ENCODE measurements around the gene TCF19. TPM values are rescaled to one million over a fixed set of nuclear protein-coding genes. Genes with fewer than 3 reads are reported as not detected.

The TCF19 gene
- total RNA-seq, 4 donors from 2014 or later, result 18.9 to 24.2 (median 20.8) TPM

DNA sequence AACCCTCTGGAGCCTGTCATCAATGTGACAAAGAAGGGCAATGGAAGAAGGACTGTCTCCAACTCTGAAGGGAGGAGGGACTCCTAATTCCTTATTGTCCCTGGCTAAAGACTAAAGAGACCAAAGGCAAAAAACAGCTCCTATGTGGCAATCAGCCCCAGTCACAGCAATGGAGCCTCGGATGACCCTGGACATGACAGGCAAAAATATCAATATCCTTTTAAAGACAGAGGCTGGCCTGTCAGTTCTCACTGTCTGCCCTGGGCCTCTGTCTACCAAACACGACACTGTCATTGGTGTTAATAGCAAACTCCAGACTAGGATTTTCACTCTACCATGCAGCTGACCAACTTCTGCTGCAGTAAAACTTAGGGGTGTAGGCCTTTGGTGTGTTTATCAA, 50.1 kb downstream of the TCF19 start:
- DNase-seq (ENCODE audit: low spot score in 2 of 2), result no peak
- H3K4me3 ChIP-seq (ENCODE audit: low read depth, poor library complexity, severe bottlenecking), result no peak overlapping the region
- intact Hi-C loops (cut with DNase I; ENCODE audit: low total_unique reads), result no loop called here
- TF ChIP-seq POLR2A (IDR thresholded peaks at IDR 0.05), result no peak
- TF ChIP-seq, protein P1, sequence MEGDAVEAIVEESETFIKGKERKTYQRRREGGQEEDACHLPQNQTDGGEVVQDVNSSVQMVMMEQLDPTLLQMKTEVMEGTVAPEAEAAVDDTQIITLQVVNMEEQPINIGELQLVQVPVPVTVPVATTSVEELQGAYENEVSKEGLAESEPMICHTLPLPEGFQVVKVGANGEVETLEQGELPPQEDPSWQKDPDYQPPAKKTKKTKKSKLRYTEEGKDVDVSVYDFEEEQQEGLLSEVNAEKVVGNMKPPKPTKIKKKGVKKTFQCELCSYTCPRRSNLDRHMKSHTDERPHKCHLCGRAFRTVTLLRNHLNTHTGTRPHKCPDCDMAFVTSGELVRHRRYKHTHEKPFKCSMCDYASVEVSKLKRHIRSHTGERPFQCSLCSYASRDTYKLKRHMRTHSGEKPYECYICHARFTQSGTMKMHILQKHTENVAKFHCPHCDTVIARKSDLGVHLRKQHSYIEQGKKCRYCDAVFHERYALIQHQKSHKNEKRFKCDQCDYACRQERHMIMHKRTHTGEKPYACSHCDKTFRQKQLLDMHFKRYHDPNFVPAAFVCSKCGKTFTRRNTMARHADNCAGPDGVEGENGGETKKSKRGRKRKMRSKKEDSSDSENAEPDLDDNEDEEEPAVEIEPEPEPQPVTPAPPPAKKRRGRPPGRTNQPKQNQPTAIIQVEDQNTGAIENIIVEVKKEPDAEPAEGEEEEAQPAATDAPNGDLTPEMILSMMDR (IDR thresholded peaks at IDR 0.05), result no peak
- 49 to 60% methylated on average over 2 of the region's 2 CpGs for WGBS, 2 donors

- TF ChIP-seq POLR2A (IDR thresholded peaks at IDR 0.05), result no peak
- TF ChIP-seq, protein P1 (IDR thresholded peaks at IDR 0.05), result no peak
- intact Hi-C loops (cut with DNase I; ENCODE audit: low total_unique reads), result no loop called here
- 33 to 42% methylated on average over 2 of the region's 2 CpGs for WGBS, 2 donors
- no peak for DNase-seq (ENCODE audit: low spot score in 2 of 2)
- no peak overlapping the region for H3K4me3 ChIP-seq (ENCODE audit: low read depth, poor library complexity, severe bottlenecking)
Measured at GRCh38 chr6:31209137-31209536, 50.7 kb downstream of the TCF19 start.

DNA sequence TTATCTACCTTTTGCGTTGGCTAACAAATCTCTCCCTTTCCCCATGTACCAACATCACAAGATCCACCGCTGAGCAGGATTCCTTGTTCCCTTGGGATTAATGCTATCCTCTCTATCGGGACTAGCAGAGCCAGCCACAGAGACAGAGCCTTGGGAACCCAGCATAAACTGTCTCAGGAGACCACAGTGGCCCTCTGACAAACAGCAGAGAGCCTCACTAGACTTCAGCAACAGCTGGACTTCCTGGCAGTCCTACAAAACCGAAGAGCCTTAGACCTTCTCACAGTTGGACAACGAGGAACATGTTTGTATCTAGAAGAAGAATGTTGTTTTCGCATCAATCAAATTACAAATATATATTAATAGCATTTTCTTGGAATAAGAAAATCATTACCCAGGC, 51.7 kb downstream of the TCF19 start:
- peak in 1 of 2 donors; percentile 25 for DNase-seq (ENCODE audit: low spot score in 2 of 2)
- TF ChIP-seq, protein P1 (IDR thresholded peaks at IDR 0.05), result no peak
- intact Hi-C loops (cut with DNase I; ENCODE audit: low total_unique reads), result no loop called here
- WGBS, 2 donors, result 42 to 47% methylated on average over 6 of the region's 6 CpGs
- no peak overlapping the region for H3K4me3 ChIP-seq (ENCODE audit: low read depth, poor library complexity, severe bottlenecking)

GRCh38 chr6:31210741-31211532, 52.5 kb downstream of the TCF19 start:
- no peak overlapping the region for H3K4me3 ChIP-seq (ENCODE audit: low read depth, poor library complexity, severe bottlenecking)
- intact Hi-C loops (cut with DNase I; ENCODE audit: low total_unique reads), result no loop called here
- TF ChIP-seq, protein P1 (IDR thresholded peaks at IDR 0.05), result no peak
- TF ChIP-seq POLR2A (IDR thresholded peaks at IDR 0.05), result no peak
- DNase-seq (ENCODE audit: low spot score in 2 of 2), result peak in 1 of 2 donors; percentile 25
- WGBS, 2 donors, result 69% methylated on average over 5 of the region's 5 CpGs

Other genes with a start within 250 kb of the TCF19 start
- gene VARS2, start 244.4 kb upstream of the TCF19 start, total RNA-seq, result 10 to 100 TPM; 13.0 to 25.2 (median 18.1) TPM
- under 1 TPM in 1 of 4 donors, not detected in 3; 0.36 TPM for gene SFTA2, start 226.4 kb upstream of the TCF19 start, total RNA-seq
- not detected for gene MUCL3, start 217.6 kb upstream of the TCF19 start, total RNA-seq
- gene MUC21, start 174.9 kb upstream of the TCF19 start, total RNA-seq, result not detected
- gene MUC22, start 148.1 kb upstream of the TCF19 start, total RNA-seq, result not detected
- 10 to 100 TPM in 3 of 4 donors, 1 to 10 TPM in 1; 7.5 to 20.2 (median 15.2) TPM for gene C6orf15, start 46.0 kb upstream of the TCF19 start, total RNA-seq
- gene PSORS1C1, start 43.8 kb upstream of the TCF19 start, total RNA-seq, result 10 to 100 TPM in 1 of 4 donors, 1 to 10 TPM in 3; 1.8 to 21.4 (median 6.2) TPM
- 1,000 to 10,000 TPM in 1 of 4 donors, 100 to 1,000 TPM in 3; 480 to 1,164 (median 686) TPM for gene CDSN, start 38.1 kb upstream of the TCF19 start, total RNA-seq
- 10 to 100 TPM; 34.8 to 55.5 (median 44.1) TPM for gene PSORS1C2, start 19.5 kb upstream of the TCF19 start, total RNA-seq
- 10 to 100 TPM; 13.1 to 34.1 (median 21.7) TPM for gene CCHCR1, start 787 bp upstream of the TCF19 start, total RNA-seq
- 1 to 10 TPM in 3 of 4 donors, under 1 TPM in 1; 0.47 to 5.2 (median 3.3) TPM for gene POU5F1, start 12.1 kb downstream of the TCF19 start, total RNA-seq
- 100 to 1,000 TPM; 387 to 776 (median 534) TPM for gene HLA-C, start 113.5 kb downstream of the TCF19 start, total RNA-seq
- gene HLA-B, start 198.6 kb downstream of the TCF19 start, total RNA-seq, result 1,000 to 10,000 TPM; 1,061 to 2,090 (median 1,325) TPM
- gene MICA, start 245.0 kb downstream of the TCF19 start, total RNA-seq, result 10 to 100 TPM in 3 of 4 donors, 1 to 10 TPM in 1; 7.7 to 21.7 (median 13.9) TPM

Measured in lower leg skin (tissue), 4 donors.